ENCODE measurements around the gene GREB1.

The GREB1 gene

DNA sequence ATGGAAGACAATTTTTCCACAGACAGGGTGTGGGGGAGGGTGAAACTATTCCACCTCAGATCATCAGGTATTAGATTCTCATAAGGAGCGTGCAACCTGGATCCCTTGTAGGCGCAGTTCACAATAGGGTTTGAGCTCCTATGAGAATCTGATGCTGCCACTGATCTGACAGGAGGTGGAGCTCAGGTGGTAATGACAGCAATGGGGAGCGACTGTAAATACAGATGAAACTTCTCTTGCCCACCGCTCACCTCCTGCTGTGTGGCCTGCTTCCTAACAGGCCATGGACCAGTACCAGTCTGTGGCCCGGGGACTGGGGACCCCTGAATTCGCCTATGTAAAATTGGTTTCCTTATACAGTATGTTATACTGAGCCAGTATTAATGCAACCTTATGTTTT lies 40.6 kb upstream of the GREB1 start:
- H3K4me3 ChIP-seq (ENCODE audit: low read depth, low read length): no peak overlapping the region
- DNase-seq (ENCODE audit: low read depth): no peak
- TF ChIP-seq, protein P1, sequence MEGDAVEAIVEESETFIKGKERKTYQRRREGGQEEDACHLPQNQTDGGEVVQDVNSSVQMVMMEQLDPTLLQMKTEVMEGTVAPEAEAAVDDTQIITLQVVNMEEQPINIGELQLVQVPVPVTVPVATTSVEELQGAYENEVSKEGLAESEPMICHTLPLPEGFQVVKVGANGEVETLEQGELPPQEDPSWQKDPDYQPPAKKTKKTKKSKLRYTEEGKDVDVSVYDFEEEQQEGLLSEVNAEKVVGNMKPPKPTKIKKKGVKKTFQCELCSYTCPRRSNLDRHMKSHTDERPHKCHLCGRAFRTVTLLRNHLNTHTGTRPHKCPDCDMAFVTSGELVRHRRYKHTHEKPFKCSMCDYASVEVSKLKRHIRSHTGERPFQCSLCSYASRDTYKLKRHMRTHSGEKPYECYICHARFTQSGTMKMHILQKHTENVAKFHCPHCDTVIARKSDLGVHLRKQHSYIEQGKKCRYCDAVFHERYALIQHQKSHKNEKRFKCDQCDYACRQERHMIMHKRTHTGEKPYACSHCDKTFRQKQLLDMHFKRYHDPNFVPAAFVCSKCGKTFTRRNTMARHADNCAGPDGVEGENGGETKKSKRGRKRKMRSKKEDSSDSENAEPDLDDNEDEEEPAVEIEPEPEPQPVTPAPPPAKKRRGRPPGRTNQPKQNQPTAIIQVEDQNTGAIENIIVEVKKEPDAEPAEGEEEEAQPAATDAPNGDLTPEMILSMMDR (IDR thresholded peaks at IDR 0.05; ENCODE audit: insufficient read depth, low read depth, low read length, missing control alignments): no peak

DNA sequence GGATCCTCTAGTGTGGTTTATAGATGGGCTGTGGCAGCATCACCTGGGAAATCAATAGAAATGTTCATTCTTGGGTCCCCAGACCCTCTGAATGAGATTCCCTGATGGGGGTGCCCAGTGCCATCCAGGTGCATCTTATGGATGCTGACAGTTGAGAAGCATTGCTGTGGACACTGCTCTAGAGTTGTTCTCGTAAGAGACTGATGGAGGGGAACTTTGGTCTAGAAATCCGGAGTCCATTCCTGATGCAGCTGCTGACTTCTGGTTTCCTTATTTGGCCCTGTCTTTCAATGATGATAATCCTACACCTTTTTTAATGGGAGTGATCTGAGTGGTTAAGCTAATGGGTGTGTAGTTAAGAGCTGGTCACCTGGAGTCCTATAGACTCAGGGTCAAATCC lies 39.5 kb upstream of the GREB1 start:
- TF ChIP-seq, protein P1 (IDR thresholded peaks at IDR 0.05; ENCODE audit: insufficient read depth, low read depth, low read length, missing control alignments): no peak
- DNase-seq (ENCODE audit: low read depth): no peak
- no peak overlapping the region for H3K4me3 ChIP-seq (ENCODE audit: low read depth, low read length)

DNA sequence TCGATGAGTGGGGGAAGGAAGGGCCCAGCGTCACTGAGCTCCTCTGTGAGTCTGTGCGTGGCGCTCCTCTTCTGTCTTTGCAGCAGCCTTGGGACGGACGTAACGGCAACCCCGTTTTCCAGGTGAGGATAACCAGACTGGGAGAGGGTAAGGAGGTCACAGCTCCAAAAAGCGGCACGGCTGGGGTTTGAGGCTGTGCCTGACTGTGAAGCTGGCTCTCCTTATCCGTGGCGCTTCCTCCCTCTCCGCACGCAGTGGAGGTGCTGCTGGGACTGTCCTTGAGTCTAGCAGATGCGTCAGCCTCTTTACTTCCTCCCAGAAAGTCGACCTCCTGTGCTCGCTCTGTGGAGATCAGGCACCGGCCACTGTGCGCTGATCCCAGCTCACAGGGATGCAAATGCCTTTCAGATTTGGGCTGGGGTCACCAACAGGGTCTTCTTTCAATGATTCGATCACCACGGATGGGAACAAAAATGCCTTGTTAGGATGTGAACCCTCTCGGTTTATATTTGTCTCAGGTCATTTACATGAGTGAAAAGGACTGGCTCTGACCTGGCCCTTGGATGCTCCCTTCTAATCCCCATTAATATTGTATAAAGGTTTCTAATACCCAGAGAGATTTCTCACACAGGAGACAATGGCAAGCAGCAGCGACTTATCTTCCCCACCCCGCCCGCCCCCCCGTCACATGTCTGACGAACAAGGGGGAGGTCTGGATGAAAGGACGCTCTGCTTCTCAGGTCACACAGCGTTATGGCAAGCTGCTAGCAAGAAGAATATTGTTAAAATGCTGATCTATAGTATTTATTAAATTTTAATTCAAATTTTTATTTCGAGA lies 37.8 kb upstream of the GREB1 start:
- TF ChIP-seq, protein P1 (IDR thresholded peaks at IDR 0.05; ENCODE audit: insufficient read depth, low read depth, low read length, missing control alignments): no peak
- DNase-seq (ENCODE audit: low read depth): no peak
- no peak overlapping the region for H3K4me3 ChIP-seq (ENCODE audit: low read depth, low read length)

DNA sequence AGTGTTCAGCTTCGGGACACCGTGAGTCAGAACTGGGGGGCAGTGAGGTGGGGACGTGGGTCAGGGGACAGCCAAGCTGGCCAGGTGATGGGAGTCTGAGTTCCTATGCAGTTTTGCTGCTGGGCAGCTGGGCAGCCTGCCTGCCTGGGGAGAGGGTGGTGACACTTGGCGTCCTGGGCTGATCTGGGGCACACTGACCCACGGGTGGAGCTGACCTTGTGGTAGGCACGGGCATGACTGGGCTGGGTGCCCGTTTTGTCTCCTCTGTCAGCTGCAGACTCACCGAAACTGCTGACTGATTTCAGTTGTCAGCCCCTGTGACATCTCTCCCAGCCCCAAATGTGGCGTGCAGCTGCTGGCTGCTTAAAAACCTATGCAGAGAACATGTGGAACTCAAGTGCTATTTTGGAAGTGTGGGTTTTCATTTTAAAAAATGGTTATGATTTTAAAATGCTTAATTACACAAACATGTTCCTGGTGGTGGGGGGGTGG lies 35.3 kb upstream of the GREB1 start:
- 0 out of 2 replicates have a peak overlapping the region, but pooled peaks have one; percentile 16 for H3K4me3 ChIP-seq (ENCODE audit: low read depth, low read length)
- TF ChIP-seq, protein P1 (IDR thresholded peaks at IDR 0.05; ENCODE audit: insufficient read depth, low read depth, low read length, missing control alignments): no peak
- DNase-seq (ENCODE audit: low read depth): peak; percentile 92

DNA sequence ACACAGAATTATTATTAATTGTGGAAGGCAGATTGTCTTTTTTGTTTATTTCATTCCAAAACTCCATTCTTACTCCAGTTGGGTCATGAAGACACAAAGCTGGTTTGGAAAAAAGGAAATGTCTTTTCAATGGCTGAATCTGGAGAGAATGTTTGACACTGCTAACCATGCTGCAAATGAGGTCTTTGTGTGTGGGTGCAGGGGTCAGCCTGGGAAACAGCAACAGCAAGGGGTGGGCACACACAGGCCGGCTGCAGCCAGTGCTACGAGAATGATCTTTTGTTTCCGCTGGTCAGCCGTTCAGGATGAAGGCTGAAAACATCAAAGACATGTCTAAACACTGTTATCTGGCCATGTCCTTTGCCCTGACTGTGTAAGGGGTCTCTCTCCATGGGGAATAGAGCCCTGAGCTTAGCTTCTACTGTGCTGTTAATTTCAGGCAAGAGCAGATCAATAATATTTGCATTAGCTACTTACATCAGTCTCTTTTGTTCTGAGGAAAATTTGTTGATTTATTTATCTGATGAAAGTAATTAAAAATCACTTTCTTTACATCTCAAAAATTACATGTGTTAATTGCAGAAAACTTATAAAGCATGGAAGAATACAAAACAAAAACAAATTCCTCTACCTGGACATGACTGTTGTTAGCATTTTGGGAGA lies 34.6 kb upstream of the GREB1 start:
- 0 out of 2 replicates have a peak overlapping the region, but pooled peaks have one; percentile 16 for H3K4me3 ChIP-seq (ENCODE audit: low read depth, low read length)
- TF ChIP-seq, protein P1 (IDR thresholded peaks at IDR 0.05; ENCODE audit: insufficient read depth, low read depth, low read length, missing control alignments): no peak
- DNase-seq (ENCODE audit: low read depth): peak; percentile 15

DNA sequence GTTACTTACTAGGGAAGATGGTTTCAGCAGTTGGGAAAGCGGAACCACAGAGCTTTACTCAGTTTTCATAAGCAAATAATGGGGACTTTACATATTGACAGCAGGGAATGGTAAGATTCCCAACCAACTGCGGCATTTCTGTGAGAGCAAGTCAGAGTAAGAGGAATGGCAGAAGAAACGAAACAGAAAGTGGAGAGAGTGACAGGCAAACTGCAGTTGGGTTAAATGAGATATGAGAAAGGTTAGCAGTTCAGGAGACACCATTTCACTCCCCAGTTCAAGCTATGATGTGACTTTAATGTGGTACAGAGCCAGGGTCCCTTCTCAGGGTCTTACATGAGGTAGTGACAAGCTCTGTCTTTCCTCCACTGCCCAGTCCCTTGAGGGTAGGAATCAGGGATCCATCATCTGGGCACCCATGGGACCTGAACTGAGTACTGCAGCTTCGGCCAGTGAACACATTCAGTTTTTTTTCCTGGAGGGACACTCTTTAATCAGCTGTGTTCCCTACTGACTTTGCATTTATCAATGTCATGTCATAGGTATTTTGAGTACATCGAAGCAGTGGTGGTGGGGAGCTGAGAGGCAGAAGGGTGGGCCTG lies 33.0 kb upstream of the GREB1 start:
- peak; percentile 74 for DNase-seq (ENCODE audit: low read depth)
- TF ChIP-seq, protein P1 (IDR thresholded peaks at IDR 0.05; ENCODE audit: insufficient read depth, low read depth, low read length, missing control alignments): no peak

More for the DNA sequence above, 33.0 kb upstream of the GREB1 start:
- H3K4me3 ChIP-seq (ENCODE audit: low read depth, low read length): peak overlapping the region; percentile 16

Measured in GM12865 (cell line).